Liver (tissue), 9 donors: ENCODE measurements around the gene EVC2. TPM values are rescaled to one million over a fixed set of nuclear protein-coding genes. Genes with fewer than 3 reads are reported as not detected.

ENCODE experiments used
- DNase-seq: peaks from one replicate; pipeline ENCODE4 v3.0.0-alpha.2; 2017; ENCODE audit warnings: low spot score
- H3K27ac ChIP-seq, 2 donors: one replicate each; pipeline ENCODE4 v1.7.0; 2013; ENCODE audit warnings: inconsistent platforms in 2 of 2, low read length in 2 of 2, control low read depth in 1 of 2, low read depth in 1 of 2, mild to moderate bottlenecking in 1 of 2
- H3K27me3 ChIP-seq, 4 donors: one replicate each; pipeline versions ENCODE4 v1.6.1 to v1.7.0; 2013; ENCODE audit warnings: low read length in 3 of 4, inconsistent platforms in 1 of 4, mild to moderate bottlenecking in 1 of 4, moderate library complexity in 1 of 4; ENCODE audit not compliant: control insufficient read depth in 4 of 4, insufficient read depth in 4 of 4
- H3K36me3 ChIP-seq, 4 donors: one replicate each; pipeline versions ENCODE4 v1.6.1 to v1.7.0; 2013; ENCODE audit warnings: low read length in 3 of 4, mild to moderate bottlenecking in 3 of 4, low read depth in 1 of 4, moderate library complexity in 1 of 4; ENCODE audit not compliant: control insufficient read depth in 4 of 4, insufficient read depth in 3 of 4
- H3K4me1 ChIP-seq, 4 donors: one replicate each; pipeline versions ENCODE4 v1.6.1 to v1.7.0; 2013; ENCODE audit warnings: low read length in 3 of 4, mild to moderate bottlenecking in 3 of 4, moderate library complexity in 1 of 4; ENCODE audit not compliant: control insufficient read depth in 4 of 4, insufficient read depth in 4 of 4
- H3K4me3 ChIP-seq, 3 donors: one replicate each; pipeline versions ENCODE4 v1.6.1 to v1.7.0; 2013; ENCODE audit warnings: low read length in 3 of 3, control low read depth in 1 of 3, low read depth in 1 of 3, mild to moderate bottlenecking in 1 of 3
- H3K9ac ChIP-seq, 2 donors: one replicate each; pipeline ENCODE4 v1.7.0; 2013; ENCODE audit warnings: low read length in 2 of 2, mild to moderate bottlenecking in 2 of 2, moderate library complexity in 2 of 2, control low read depth in 1 of 2, low read depth in 1 of 2
- H3K9me3 ChIP-seq, 4 donors: one replicate each; pipeline versions ENCODE4 v1.6.1 to v1.7.0; 2013; ENCODE audit warnings: low read length in 3 of 4; ENCODE audit not compliant: control insufficient read depth in 4 of 4
- EGR1 ChIP-seq, 2 donors: IDR thresholded peaks; 2 replicates each; pipeline ENCODE4 v1.6.1; 2016 to 2018; ENCODE audit warnings: antibody characterized with exemption in 2 of 2, low read depth in 2 of 2
- FOXA1 ChIP-seq: IDR thresholded peaks from 2 replicates; pipeline ENCODE4 v1.6.1; 2016; ENCODE audit warnings: antibody characterized with exemption
- FOXA2 ChIP-seq: IDR thresholded peaks from 2 replicates; pipeline ENCODE4 v1.6.1; 2016; ENCODE audit warnings: antibody characterized with exemption
- GABPA ChIP-seq, 2 donors: IDR thresholded peaks in 1 of 2; conservative IDR thresholded peaks in 1 of 2; 2 replicates each; pipeline ENCODE4 v1.6.1; 2016; ENCODE audit warnings: antibody characterized with exemption in 2 of 2, mild to moderate bottlenecking in 1 of 2, moderate library complexity in 1 of 2
- JUND ChIP-seq, 2 donors: IDR thresholded peaks; 2 replicates each; pipeline ENCODE4 v1.6.1; 2016; ENCODE audit warnings: antibody characterized with exemption in 2 of 2
- NR2F2 ChIP-seq: IDR thresholded peaks from 2 replicates; pipeline ENCODE4 v1.6.1; 2016; ENCODE audit warnings: antibody characterized with exemption
- RXRA ChIP-seq, 2 donors: IDR thresholded peaks; 2 replicates each; pipeline ENCODE4 v1.6.1; 2017 to 2018; ENCODE audit warnings: antibody characterized with exemption in 2 of 2, mild to moderate bottlenecking in 1 of 2
- SP1 ChIP-seq: IDR thresholded peaks from 2 replicates; pipeline ENCODE4 v1.6.1; 2018; ENCODE audit warnings: antibody characterized with exemption, mild to moderate bottlenecking
- TAF1 ChIP-seq: conservative IDR thresholded peaks from 2 replicates; pipeline ENCODE4 v1.6.1; 2016; ENCODE audit warnings: antibody characterized with exemption, mild to moderate bottlenecking
- YY1 ChIP-seq: IDR thresholded peaks from 2 replicates; pipeline ENCODE4 v1.6.1; 2016; ENCODE audit warnings: antibody characterized with exemption, mild to moderate bottlenecking
- WGBS: extraction: QIAGEN DNeasy Blood & Tissue Kit; methylation state at CpG from one replicate; pipeline ENCODE4 v1.1.7; 2013; 5-methylcytosine and 5-hydroxymethylcytosine counted together
- polyA plus RNA-seq, 2 donors: library from polyadenylated mRNA; stranded (reverse) in 1 of 2; unstranded in 1 of 2; fragments of 200-250 nt in 1 of 2; fragments of >200 nt in 1 of 2; fragmentation: Nextera tagmentation in 1 of 2; extraction: Ambion mirVana in 1 of 2; gene quantifications; one replicate each; pipeline versions ENCODE4 v1.2.1 to v1.2.3, GENCODE V29; 2013 to 2015
- total RNA-seq, 2 donors: library from RNA; depleted of rRNA; stranded (reverse); fragments of >200 nt; gene quantifications; one replicate each; pipeline ENCODE4 v1.2.3, GENCODE V29; 2014
- TF ChIP-seq, protein P1 (sequence below): IDR thresholded peaks from 2 replicates; pipeline ENCODE4 v1.6.1; 2016; ENCODE audit warnings: antibody characterized with exemption
- TF ChIP-seq, protein P2 (sequence below): IDR thresholded peaks from 2 replicates; pipeline ENCODE4 v1.6.1; 2016; ENCODE audit warnings: antibody characterized with exemption
- TF ChIP-seq, protein P3 (sequence below): IDR thresholded peaks from 2 replicates; pipeline ENCODE4 v1.6.1; 2016; ENCODE audit warnings: antibody characterized with exemption
- TF ChIP-seq, protein P4 (sequence below): fragments of 150-350 bp; IDR thresholded peaks from 2 replicates; pipeline ENCODE4 v1.5.1; 2017; ENCODE audit warnings: improper control_type of control experiment, low read depth, low read length; ENCODE audit not compliant: missing input control
- TF ChIP-seq, protein P5 (sequence below): IDR thresholded peaks from 2 replicates; pipeline ENCODE4 v1.6.1; 2016; ENCODE audit warnings: antibody characterized with exemption, mild to moderate bottlenecking
- donor health status: healthy.
- donor health status: healthy.
- donor health status: healthy.
- donor health status: healthy.
- donor health status: healthy.

EVC2 gene
- total and polyA plus RNA-seq, 4 donors = 0.26 to 1.3 (median 0.57) TPM

DNA sequence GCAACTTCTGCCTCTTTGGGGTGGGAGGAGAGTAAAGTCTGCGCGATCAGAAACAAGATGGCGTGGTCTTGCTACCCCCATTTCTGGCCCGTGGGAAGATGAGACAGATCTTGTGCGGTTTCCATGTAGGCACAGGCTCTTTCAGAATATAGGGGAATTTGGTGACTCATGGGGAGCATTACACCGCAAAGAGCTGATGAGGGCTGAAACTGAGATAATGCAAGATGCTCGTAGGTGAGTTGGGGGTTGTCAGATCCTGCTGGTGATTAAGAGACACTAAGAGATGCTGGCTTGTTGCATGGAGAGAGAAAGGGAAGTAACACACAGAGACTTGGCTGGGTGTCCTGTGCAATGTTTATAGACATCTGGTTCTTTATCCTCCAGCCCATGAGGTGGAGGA, 4.2 kb upstream of the EVC2 start:
- WGBS = 91% methylated on average over 7 of the region's 7 CpGs
- no peak for DNase-seq
- Histone ChIP-seq H3K9ac (no peak overlapping the region), H3K9me3 (peaks cover 0 to 2% (median 0%) of the 10 kb centered on the region in 4 donors), H3K36me3 (no peaks in the 10 kb centered on the region), H3K27me3 (peaks cover 0 to 7% (median 1%) of the 10 kb centered on the region in 4 donors), H3K4me3 (no peak overlapping the region), H3K27ac (no peak overlapping the region), H3K4me1 (peaks cover 0 to 31% (median 18%) of the 10 kb centered on the region in 4 donors)
- TF ChIP-seq JUND (IDR thresholded peaks at IDR 0.05) (no peak), NR2F2 (no peak), RXRA (IDR thresholded peaks at IDR 0.05) (no peak), SP1 (no peak), GABPA (IDR thresholded peaks at IDR 0.05 in 1 of 2, conservative IDR thresholded peaks at IDR 0.05 in 1 of 2) (no peak), EGR1 (IDR thresholded peaks at IDR 0.05; ENCODE audit: low read depth in 2 of 2) (no peak), FOXA1 (no peak), YY1 (no peak), FOXA2 (no peak), TAF1 (no peak)
- TF ChIP-seq, protein P1, sequence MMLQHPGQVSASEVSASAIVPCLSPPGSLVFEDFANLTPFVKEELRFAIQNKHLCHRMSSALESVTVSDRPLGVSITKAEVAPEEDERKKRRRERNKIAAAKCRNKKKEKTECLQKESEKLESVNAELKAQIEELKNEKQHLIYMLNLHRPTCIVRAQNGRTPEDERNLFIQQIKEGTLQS = no peak
- TF ChIP-seq, protein P2, sequence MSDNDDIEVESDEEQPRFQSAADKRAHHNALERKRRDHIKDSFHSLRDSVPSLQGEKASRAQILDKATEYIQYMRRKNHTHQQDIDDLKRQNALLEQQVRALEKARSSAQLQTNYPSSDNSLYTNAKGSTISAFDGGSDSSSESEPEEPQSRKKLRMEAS = no peak
- TF ChIP-seq, protein P3, sequence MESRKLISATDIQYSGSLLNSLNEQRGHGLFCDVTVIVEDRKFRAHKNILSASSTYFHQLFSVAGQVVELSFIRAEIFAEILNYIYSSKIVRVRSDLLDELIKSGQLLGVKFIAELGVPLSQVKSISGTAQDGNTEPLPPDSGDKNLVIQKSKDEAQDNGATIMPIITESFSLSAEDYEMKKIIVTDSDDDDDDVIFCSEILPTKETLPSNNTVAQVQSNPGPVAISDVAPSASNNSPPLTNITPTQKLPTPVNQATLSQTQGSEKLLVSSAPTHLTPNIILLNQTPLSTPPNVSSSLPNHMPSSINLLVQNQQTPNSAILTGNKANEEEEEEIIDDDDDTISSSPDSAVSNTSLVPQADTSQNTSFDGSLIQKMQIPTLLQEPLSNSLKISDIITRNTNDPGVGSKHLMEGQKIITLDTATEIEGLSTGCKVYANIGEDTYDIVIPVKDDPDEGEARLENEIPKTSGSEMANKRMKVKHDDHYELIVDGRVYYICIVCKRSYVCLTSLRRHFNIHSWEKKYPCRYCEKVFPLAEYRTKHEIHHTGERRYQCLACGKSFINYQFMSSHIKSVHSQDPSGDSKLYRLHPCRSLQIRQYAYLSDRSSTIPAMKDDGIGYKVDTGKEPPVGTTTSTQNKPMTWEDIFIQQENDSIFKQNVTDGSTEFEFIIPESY = no peak
- TF ChIP-seq, protein P4, sequence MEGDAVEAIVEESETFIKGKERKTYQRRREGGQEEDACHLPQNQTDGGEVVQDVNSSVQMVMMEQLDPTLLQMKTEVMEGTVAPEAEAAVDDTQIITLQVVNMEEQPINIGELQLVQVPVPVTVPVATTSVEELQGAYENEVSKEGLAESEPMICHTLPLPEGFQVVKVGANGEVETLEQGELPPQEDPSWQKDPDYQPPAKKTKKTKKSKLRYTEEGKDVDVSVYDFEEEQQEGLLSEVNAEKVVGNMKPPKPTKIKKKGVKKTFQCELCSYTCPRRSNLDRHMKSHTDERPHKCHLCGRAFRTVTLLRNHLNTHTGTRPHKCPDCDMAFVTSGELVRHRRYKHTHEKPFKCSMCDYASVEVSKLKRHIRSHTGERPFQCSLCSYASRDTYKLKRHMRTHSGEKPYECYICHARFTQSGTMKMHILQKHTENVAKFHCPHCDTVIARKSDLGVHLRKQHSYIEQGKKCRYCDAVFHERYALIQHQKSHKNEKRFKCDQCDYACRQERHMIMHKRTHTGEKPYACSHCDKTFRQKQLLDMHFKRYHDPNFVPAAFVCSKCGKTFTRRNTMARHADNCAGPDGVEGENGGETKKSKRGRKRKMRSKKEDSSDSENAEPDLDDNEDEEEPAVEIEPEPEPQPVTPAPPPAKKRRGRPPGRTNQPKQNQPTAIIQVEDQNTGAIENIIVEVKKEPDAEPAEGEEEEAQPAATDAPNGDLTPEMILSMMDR = no peak
- TF ChIP-seq, protein P5, sequence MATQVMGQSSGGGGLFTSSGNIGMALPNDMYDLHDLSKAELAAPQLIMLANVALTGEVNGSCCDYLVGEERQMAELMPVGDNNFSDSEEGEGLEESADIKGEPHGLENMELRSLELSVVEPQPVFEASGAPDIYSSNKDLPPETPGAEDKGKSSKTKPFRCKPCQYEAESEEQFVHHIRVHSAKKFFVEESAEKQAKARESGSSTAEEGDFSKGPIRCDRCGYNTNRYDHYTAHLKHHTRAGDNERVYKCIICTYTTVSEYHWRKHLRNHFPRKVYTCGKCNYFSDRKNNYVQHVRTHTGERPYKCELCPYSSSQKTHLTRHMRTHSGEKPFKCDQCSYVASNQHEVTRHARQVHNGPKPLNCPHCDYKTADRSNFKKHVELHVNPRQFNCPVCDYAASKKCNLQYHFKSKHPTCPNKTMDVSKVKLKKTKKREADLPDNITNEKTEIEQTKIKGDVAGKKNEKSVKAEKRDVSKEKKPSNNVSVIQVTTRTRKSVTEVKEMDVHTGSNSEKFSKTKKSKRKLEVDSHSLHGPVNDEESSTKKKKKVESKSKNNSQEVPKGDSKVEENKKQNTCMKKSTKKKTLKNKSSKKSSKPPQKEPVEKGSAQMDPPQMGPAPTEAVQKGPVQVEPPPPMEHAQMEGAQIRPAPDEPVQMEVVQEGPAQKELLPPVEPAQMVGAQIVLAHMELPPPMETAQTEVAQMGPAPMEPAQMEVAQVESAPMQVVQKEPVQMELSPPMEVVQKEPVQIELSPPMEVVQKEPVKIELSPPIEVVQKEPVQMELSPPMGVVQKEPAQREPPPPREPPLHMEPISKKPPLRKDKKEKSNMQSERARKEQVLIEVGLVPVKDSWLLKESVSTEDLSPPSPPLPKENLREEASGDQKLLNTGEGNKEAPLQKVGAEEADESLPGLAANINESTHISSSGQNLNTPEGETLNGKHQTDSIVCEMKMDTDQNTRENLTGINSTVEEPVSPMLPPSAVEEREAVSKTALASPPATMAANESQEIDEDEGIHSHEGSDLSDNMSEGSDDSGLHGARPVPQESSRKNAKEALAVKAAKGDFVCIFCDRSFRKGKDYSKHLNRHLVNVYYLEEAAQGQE = no peak
